Mammary epithelial cell (primary cell): ENCODE measurements around the gene KCND3.

Source experiments
- EZH2 ChIP-seq: IDR thresholded peaks from 2 replicates; pipeline ENCODE4 v1.6.1; 2012; ENCODE audit warnings: low read length, inconsistent platforms, borderline replicate concordance
- TF ChIP-seq, protein P1 (sequence below), 2 donors: IDR thresholded peaks in 1 of 2; conservative IDR thresholded peaks in 1 of 2; 2 replicates each; pipeline ENCODE4 v1.5.1; 2011 to 2012; ENCODE audit warnings: inconsistent platforms in 2 of 2, low read length in 2 of 2, mild to moderate bottlenecking in 2 of 2, control low read depth in 1 of 2, low read depth in 1 of 2; ENCODE audit not compliant: insufficient read depth in 1 of 2; ENCODE audit errors: extremely low read depth in 1 of 2

DNA sequence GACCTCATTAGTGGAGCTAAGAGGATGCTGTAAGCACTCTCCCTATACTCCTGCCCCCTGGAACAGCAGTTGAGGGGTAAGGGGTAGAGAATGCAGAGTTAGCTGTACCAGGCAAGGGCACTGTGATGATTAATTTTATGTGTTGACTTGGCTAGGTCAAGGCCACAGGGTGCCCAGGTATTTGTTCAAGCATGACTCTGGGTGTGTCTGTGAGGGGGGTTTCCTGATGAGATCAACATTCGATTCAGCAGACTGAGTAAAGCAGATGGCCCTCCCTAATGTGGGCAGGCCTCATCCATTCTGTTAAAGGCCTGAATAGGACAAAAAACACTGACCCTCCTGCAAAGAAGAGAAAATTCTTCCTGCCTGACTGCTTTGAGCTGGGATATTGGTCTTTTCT lies 110.8 kb downstream of the KCND3 start:
- TF ChIP-seq, protein P1, sequence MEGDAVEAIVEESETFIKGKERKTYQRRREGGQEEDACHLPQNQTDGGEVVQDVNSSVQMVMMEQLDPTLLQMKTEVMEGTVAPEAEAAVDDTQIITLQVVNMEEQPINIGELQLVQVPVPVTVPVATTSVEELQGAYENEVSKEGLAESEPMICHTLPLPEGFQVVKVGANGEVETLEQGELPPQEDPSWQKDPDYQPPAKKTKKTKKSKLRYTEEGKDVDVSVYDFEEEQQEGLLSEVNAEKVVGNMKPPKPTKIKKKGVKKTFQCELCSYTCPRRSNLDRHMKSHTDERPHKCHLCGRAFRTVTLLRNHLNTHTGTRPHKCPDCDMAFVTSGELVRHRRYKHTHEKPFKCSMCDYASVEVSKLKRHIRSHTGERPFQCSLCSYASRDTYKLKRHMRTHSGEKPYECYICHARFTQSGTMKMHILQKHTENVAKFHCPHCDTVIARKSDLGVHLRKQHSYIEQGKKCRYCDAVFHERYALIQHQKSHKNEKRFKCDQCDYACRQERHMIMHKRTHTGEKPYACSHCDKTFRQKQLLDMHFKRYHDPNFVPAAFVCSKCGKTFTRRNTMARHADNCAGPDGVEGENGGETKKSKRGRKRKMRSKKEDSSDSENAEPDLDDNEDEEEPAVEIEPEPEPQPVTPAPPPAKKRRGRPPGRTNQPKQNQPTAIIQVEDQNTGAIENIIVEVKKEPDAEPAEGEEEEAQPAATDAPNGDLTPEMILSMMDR (conservative IDR thresholded peaks at IDR 0.05 in 1 of 2, IDR thresholded peaks at IDR 0.05 in 1 of 2; ENCODE audit: extremely low read depth in 1 of 2, insufficient read depth in 1 of 2, low read depth in 1 of 2, low read length in 2 of 2) = no peak
- TF ChIP-seq EZH2 = no peak
